ENCODE results near the gene GNAZ. TPM values are rescaled to one million over a fixed set of nuclear protein-coding genes. Genes with fewer than 3 reads are reported as not detected.

The GNAZ gene
- total and polyA plus RNA-seq, 2 donors (not counting 1 experiment from before 2014, with no cell fraction given): 2.8 to 9.1 TPM

- Histone ChIP-seq H3K4me1 (ENCODE audit: control insufficient read depth in 2 of 2, insufficient read depth in 2 of 2, low read length in 2 of 2) (peaks cover 12 to 38% of the 10 kb centered on the region in 2 donors), H3K79me2 (ENCODE audit: control insufficient read depth, insufficient read depth, low read length) (peaks cover 15% of the 10 kb centered on the region), H3K9ac (ENCODE audit: low read length) (peak overlapping the region; percentile 53), H3K4me3 (ENCODE audit: control extremely low read depth in 1 of 5, extremely low read depth in 1 of 5, insufficient read depth in 1 of 5, low read depth in 2 of 5, low read length in 4 of 5) (peak overlapping the region; percentile 9 to 73 (median 47)), H4K20me1 (ENCODE audit: control insufficient read depth, insufficient read depth, low read length, poor library complexity, severe bottlenecking) (no peaks in the 10 kb centered on the region), H3K27me3 (replicated peaks in 1 of 4; ENCODE audit: control extremely low read depth in 1 of 4, control insufficient read depth in 3 of 4, insufficient read depth in 4 of 4, low read length in 3 of 4) (peaks cover 0 to 3% (median 0%) of the 10 kb centered on the region in 4 experiments), H3K36me3 (replicated peaks in 1 of 2; ENCODE audit: control extremely low read depth in 1 of 2, control insufficient read depth in 1 of 2, extremely low read depth in 1 of 2, insufficient read depth in 2 of 2, low read length in 1 of 2) (no peaks in the 10 kb centered on the region), H3K27ac (ENCODE audit: low read length in 2 of 2) (no peak overlapping the region), H2AFZ (ENCODE audit: insufficient read depth, low read depth, low read length, poor library complexity, severe bottlenecking) (peak overlapping the region; percentile 89), H3K9me3 (ENCODE audit: control extremely low read depth in 1 of 3, control insufficient read depth in 2 of 3, insufficient read depth in 1 of 3, low read length in 2 of 3) (no peaks in the 10 kb centered on the region), H3K4me2 (replicated peaks; ENCODE audit: low read depth, low read length, poor library complexity, severe bottlenecking) (peak overlapping the region; percentile 86)
- POLR2A ChIA-PET: interaction anchor here (0.5 to 0.6 kb wide), 3 partner anchors 824 to 1439 kb away, joined by 3 to 5 read pairs (median 3); partner anchors contain the start of gene MIF
- no peak for TF ChIP-seq EZH2 (IDR thresholded peaks at IDR 0.05; ENCODE audit: borderline replicate concordance, insufficient read depth, low read depth, low read length, poor library complexity, severe bottlenecking)
- ATAC-seq (ENCODE audit: low read depth) (peak; percentile 97), DNase-seq (peak; percentile 94)
- intact Hi-C loops (cut with micrococcal nuclease): loop anchor here (5.0 kb wide), 2 partner anchors 73 to 1488 kb away; partner anchors contain the start of genes GUCD1, RSPH14 and SNRPD3
- Mint-ChIP-seq H3K9me3 (ENCODE audit: insufficient read depth) (no peaks in the 10 kb centered on the region), H3K4me3 (peak overlapping the region; percentile 94), H3K4me1 (peaks cover 40% of the 10 kb centered on the region), H3K27ac (peak overlapping the region; percentile 87), H3K27me3 (no peaks in the 10 kb centered on the region)
- 4% methylated on average over 73 of the region's 74 CpGs for WGBS (ENCODE audit: insufficient coverage)
- CTCF ChIA-PET: interaction anchor here (0.8 to 2.0 kb wide), 8 partner anchors 50 to 324 kb away, joined by 3 to 16 read pairs (median 3); partner anchors contain the start of gene RAB36
Observed at GRCh38 chr22:23069502-23070357, 589 bp upstream of the GNAZ start.

DNA sequence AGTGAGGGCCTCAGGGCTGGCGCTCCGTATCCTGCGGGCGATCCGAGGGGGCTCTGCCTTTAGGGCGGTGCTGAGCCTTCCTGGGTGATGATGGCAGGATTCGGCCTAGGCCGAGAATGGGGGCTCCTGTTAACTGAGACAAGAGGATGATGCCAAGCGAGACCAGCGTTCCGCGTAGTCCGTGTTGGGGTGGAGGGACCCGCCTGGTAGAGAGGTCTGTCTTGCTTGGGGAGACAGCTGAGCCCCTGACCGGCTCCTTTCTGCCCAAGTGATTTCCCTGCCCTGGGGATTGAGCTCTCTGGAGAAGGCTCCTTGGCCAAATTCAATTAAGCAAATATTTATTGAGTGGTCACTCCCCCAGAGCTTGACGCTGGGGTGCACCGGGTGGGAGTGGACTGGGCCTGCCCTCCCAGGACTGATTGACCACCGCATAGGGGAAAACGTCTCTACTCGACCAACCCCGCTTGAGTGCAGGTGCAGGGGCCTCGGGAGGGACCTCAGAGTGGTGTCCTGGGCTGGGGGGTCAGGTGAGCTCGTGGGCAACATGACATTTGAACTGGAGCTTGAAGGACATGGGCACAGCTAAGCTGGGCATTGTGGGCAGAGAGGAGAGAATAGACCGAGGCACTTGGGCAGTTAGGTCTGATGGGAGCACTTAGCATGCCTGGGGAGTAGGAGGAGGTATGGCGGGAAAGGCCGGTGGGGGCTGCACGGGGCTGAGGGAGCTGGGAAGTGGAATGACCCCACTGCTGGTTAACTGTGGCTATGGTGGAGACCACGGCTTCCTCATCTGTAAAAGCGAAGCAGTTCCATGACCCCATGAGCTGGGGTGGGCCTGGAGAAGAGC, 1.1 kb downstream of the GNAZ start:
- DNase-seq: no peak
- Histone ChIP-seq H3K9me3 (ENCODE audit: control extremely low read depth in 1 of 3, control insufficient read depth in 2 of 3, insufficient read depth in 1 of 3, low read length in 2 of 3) (no peaks in the 10 kb centered on the region), H2AFZ (ENCODE audit: insufficient read depth, low read depth, low read length, poor library complexity, severe bottlenecking) (peak overlapping the region; percentile 88), H3K79me2 (ENCODE audit: control insufficient read depth, insufficient read depth, low read length) (peaks cover 32% of the 10 kb centered on the region), H4K20me1 (ENCODE audit: control insufficient read depth, insufficient read depth, low read length, poor library complexity, severe bottlenecking) (no peaks in the 10 kb centered on the region), H3K27me3 (replicated peaks in 1 of 4; ENCODE audit: control extremely low read depth in 1 of 4, control insufficient read depth in 3 of 4, insufficient read depth in 4 of 4, low read length in 3 of 4) (peaks cover 0 to 3% (median 0%) of the 10 kb centered on the region in 4 experiments), H3K36me3 (replicated peaks in 1 of 2; ENCODE audit: control extremely low read depth in 1 of 2, control insufficient read depth in 1 of 2, extremely low read depth in 1 of 2, insufficient read depth in 2 of 2, low read length in 1 of 2) (no peaks in the 10 kb centered on the region), H3K9ac (ENCODE audit: low read length) (peak overlapping the region; percentile 73), H3K4me3 (ENCODE audit: control extremely low read depth in 1 of 5, extremely low read depth in 1 of 5, insufficient read depth in 1 of 5, low read depth in 2 of 5, low read length in 4 of 5) (peak overlapping the region in 4 of 5 experiments; percentile 37 to 69 (median 58)), H3K4me2 (replicated peaks; ENCODE audit: low read depth, low read length, poor library complexity, severe bottlenecking) (peak overlapping the region; percentile 100), H3K27ac (ENCODE audit: low read length in 2 of 2) (peak overlapping the region in 1 of 2 donors; percentile 42), H3K4me1 (ENCODE audit: control insufficient read depth in 2 of 2, insufficient read depth in 2 of 2, low read length in 2 of 2) (peaks cover 15 to 47% of the 10 kb centered on the region in 2 donors)
- ChIA-PET CTCF (interaction anchor here (0.6 to 1.2 kb wide), 3 partner anchors 58 to 621 kb away, joined by 3 read pairs; no protein-coding TSS in a partner anchor), POLR2A (interaction anchor here (0.6 kb wide), 1 partner anchor 1245 kb away, joined by 3 read pairs; no protein-coding TSS in a partner anchor)
- ATAC-seq (ENCODE audit: low read depth): no peak
- peak overlapping the region; percentile 84 for H3K4me3 Mint-ChIP-seq
- TF ChIP-seq EZH2 (IDR thresholded peaks at IDR 0.05; ENCODE audit: borderline replicate concordance, insufficient read depth, low read depth, low read length, poor library complexity, severe bottlenecking): no peak
- TF ChIP-seq, protein P1, sequence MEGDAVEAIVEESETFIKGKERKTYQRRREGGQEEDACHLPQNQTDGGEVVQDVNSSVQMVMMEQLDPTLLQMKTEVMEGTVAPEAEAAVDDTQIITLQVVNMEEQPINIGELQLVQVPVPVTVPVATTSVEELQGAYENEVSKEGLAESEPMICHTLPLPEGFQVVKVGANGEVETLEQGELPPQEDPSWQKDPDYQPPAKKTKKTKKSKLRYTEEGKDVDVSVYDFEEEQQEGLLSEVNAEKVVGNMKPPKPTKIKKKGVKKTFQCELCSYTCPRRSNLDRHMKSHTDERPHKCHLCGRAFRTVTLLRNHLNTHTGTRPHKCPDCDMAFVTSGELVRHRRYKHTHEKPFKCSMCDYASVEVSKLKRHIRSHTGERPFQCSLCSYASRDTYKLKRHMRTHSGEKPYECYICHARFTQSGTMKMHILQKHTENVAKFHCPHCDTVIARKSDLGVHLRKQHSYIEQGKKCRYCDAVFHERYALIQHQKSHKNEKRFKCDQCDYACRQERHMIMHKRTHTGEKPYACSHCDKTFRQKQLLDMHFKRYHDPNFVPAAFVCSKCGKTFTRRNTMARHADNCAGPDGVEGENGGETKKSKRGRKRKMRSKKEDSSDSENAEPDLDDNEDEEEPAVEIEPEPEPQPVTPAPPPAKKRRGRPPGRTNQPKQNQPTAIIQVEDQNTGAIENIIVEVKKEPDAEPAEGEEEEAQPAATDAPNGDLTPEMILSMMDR (IDR thresholded peaks at IDR 0.05): no peak
- WGBS (ENCODE audit: insufficient coverage): 58% methylated on average over 28 of the region's 29 CpGs
- peaks cover 39% of the 10 kb centered on the region for H3K4me1 Mint-ChIP-seq
- H3K27ac Mint-ChIP-seq: peak overlapping the region; percentile 32
- intact Hi-C loops (cut with micrococcal nuclease): loop anchor here (5.0 kb wide), 2 partner anchors 71 to 1486 kb away; partner anchors contain the start of genes GUCD1, RSPH14 and SNRPD3
- no peaks in the 10 kb centered on the region for H3K27me3 Mint-ChIP-seq
- H3K9me3 Mint-ChIP-seq (ENCODE audit: insufficient read depth): no peaks in the 10 kb centered on the region

All from B cell (primary cell).